ENCODE data around the gene TERB2.
"Not testable (repeated sequence)": the region's sequence is repeated elsewhere in the genome, so short reads cannot be mapped to it uniquely, and the experiment has no call there.

DNA sequence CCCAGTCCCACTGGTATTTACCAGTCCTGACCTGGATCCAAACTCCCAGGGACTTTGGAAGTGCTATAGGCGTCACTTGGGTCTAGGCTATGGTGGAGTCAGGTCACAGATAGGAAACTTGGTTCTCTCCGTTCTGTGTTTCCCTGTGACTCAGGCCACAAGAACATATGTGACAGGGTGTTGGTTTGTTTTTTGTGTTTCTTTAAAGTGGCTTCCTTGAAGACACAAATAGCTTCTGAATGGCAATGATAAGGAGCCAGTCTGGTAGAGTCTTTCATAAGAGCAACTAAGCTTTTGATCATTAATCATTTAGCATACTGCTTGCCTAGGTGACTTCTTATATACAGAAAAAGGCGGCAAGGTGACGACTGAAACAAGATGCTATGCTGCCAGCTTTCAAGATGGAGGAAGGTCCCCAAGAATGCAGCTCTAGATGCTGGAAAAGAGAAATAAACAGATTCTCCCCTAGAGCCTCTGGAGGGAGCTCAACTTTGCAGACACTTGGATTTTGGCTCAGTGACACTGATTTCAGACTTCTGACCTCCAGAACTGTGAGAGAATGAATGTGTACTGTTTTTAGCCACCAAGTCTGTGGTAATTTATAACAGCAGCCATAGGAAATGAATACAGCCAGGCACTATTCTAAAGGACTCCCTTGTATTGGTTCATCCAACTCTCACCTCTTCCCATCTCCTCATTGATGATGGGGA, 30.0 kb downstream of the TERB2 start:
- not testable (repeated sequence) for TF ChIP-seq CTCF, POLR2A (IDR thresholded peaks at IDR 0.05)

All from heart left ventricle (tissue), 13 donors.